ENCODE data around the gene NMRK1.
A peak's percentile ranks its signal among the peaks of the same experiment; 100 is the strongest.

Gene NMRK1

DNA sequence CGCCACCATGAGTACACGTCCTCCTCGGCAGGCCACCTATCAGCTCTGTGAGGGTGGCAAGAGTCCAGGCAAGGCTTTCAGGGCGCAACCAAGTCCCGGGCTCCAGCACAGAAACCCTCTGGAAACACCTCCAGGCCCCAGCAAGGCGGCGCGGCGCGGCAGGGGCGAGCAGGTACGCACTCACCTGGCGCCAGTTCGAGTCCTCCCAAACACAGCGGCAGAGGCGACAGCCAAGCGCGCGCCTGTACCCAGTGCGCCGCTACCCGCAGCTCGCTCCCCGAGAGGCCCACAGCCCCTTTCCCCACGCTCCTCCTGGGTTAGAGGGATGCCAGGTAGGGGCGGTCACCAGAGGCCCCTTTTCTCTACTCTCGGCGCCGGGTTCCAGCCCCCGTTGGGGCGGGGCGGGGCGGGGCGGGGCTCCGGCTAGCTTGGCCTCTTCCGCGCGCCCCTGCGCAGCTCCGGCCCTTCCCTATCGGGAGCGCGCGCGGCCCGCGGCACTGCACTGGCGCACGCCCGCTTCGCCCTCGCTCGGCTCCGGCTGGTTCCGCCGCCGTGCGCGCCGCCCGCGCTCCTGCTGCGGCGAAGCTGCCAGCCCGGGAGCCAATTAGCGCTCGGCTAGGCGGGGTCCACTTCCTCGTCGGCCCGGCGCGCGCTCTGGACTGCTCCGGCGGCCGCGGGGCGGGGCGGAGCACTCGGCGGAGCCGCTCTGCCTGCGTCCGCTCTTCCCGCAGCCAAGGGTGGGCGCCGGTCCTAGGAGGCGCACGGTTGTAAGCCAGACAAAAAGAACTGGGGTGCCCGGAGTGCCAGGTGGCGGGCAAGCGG lies at the start of gene NMRK1, which contains the start of gene OSTF1:
NMRK1 (minus strand) TSS at position 332 of the 822 bp plus-strand sequence. CDS start 5,040 bp downstream, outside the sequence.
OSTF1 (plus strand) TSS at position 691 of the 822 bp plus-strand sequence. CDS start 179 bp downstream, outside the sequence.
- DNase-seq (ENCODE audit: low read depth in 3 of 3): peak; percentile 82 to 86 (median 86)

DNA sequence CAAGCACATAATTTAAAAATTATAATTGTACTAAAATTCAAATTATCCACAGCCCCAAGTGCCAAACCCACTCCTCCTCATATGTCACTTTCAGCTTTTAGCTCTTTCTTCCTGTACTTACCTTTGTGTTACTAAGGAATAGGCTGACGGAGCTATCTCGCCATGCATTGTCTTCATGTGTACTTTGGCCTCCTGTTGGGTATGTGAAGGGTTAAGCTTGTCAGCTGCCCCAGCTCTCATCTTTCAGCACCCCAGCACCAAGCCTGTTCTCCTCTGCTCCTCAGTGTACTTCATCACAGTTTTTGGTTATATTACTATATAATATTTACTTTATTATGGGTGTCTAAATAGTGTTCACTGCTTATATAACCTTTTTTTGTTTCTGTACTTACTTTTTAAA lies 46.5 kb upstream of the NMRK1 start:
- no peak for DNase-seq (ENCODE audit: low read depth in 3 of 3)

DNA sequence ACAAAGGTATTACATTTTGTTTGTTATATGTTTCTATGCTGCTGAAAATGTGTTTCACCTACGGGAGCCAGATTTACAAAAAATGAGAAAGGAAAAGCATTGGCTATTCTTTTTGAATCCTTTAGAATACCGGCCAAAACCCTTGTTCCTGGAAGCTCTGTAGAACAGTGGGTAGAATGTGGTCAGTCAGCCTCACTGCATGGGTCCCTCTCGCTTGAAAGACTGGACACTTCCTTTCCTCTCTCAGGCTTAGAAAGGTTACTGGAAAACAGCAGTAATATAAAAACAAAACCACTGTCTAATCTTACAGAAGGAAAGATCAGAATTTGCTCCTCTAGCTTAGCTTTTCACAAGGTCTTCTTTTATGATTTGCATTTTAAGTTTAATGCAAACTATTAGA lies 45.4 kb upstream of the NMRK1 start:
- no peak for DNase-seq (ENCODE audit: low read depth in 3 of 3)

DNA sequence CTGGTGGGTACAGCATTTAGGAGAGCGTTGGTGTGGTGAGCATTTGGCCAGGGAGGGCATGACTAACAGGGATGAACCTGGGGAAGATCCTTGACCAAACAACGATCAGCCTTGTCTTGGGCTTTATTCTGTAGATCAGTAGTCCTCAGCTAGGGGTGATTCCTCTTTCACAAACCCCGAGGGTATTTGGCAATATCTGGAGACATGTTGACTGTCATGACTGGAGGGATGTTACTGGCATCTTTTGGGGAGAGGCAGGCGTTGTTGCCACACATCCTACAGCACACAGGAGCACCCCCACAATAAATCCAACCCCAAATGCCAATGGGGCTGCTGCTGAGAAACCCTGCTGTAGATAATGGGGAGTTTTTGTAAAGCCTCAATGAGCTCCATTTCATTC lies 44.3 kb upstream of the NMRK1 start:
- no peak for DNase-seq (ENCODE audit: low read depth in 3 of 3)

DNA sequence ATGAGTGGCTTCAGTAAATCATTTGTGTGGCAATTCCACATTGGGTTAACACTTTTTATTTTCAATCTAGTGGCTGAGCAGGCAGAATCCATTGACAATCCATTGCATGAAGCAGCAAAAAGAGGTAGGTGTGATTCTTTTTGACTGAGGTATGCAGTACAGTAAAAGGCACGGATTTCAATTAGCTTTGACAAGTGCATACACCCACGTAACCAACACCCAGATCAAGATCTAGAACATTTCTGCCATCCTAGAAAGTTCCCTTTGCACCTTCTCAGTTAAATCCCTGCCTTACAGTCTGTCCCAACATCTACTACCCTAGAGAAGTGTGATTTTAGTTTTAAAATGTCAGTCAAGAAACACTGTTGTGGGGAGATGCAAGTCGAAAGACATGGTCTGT lies 43.7 kb upstream of the NMRK1 start:
- no peak for DNase-seq (ENCODE audit: low read depth in 3 of 3)

DNA sequence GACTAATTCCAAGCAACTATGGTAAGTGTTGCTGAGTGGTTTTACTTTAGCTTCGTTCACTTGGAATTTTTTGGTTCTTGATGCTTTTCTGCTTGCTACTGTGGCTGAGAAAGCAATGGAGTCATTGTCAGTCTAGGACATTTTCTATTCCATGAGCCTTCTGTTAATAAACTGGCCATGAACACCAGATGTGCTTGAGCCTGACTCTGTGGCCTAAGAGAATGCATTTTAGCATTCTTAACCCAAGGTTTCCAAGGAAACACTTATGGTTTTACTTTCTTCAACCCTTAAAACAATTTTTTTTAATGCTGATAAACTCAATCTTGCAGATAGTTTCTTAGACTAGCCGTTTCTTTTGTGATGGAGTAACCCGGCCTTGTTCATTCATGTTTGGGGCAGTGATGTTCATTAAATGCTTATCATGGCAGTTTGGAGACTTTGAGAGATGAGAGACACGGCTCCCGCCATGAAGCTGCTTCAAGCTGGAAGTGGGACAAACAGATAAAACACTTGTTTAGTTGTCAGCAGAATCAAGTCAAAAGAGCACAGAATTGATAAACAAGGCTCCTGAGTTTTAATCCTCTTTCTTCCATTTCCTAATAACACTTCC lies 42.8 kb upstream of the NMRK1 start:
- no peak for DNase-seq (ENCODE audit: low read depth in 3 of 3)

DNA sequence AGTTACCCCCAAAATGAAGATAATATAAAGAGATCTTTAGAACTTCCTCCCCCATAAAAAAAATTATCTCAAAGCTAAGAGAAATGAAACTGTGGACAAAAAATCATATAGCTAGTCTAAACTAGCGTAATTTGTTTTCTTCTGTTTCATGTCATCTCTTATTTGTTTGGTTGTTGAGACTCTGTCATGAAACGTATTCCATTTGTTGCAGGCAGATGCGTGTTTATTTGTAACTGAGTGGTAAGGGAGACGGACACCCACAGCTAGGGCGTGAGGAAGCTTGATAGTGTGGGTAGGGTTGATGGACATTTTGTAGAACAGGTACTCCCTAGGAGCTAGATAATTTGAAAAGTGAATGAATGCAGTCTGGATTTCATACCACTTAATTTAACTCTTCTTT lies 42.2 kb upstream of the NMRK1 start:
- no peak for DNase-seq (ENCODE audit: low read depth in 3 of 3)

DNA sequence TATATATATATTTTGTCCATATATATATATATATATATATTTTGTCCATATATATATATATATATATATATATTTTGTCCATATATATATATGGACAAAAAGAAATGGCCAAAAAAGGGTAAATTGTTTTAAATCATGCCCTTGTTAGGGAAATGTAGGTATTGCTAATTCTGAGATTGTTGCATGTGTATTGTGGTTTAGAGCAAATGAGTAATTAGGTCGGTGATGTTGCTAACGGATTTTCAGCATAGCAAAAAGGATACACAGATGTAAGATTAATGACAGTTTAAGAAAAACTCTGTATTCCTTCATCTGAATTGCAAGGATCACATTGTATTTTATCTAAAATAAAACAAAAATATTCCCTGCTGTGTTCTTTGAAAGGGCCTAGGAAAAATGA lies 40.6 kb upstream of the NMRK1 start:
- no peak for DNase-seq (ENCODE audit: low read depth in 3 of 3)

DNA sequence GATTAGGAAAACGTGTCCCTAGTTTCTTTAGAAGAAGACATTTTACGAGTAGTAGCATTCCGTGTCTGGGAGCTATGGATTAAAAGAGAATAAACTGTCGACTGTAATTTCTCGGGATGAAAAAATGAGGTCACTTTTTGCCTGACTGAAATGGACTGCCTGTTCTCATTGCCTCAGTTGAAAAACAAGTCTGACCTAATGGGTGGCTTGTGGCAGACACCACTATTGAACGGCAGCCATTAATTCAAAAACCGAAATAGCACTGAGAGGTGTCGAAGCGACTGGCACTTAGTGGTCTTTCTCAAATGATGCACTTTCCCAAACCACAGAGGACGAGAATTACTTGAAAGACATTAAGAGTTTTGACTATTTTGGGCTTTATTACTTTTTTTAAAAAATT lies 35.7 kb upstream of the NMRK1 start:
- no peak for DNase-seq (ENCODE audit: low read depth in 3 of 3)

DNA sequence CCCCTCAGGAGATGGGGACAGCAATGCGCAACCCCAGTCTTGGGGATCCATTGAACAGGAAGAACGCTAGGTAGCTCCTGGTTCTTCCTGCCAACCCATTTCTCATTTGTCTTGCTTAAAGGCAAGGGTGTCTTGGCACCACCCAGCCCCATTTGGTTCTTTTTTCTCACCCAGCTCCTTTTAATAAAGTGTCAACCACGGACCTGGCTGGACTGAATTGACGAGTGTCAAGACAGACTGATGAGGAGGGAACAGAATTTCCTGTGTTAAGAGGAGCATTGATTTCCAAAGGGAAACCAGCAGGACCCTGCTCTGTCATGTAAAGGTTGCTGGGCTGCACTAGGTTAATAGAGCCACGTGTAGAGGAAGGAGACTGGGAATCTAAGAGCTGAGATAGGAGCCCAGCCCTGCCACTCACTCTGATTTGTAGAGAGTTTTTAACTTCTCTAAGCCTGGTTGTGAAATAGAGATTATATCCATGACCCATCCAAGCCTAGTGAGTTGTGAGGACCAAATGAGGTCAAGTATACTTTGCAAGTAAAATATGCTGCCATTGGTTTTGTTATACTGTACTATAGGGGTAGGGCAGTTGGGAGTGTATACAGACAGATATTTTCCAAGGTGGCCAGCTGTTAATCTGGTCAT lies 34.1 kb upstream of the NMRK1 start:
- DNase-seq (ENCODE audit: low read depth in 3 of 3): no peak

DNA sequence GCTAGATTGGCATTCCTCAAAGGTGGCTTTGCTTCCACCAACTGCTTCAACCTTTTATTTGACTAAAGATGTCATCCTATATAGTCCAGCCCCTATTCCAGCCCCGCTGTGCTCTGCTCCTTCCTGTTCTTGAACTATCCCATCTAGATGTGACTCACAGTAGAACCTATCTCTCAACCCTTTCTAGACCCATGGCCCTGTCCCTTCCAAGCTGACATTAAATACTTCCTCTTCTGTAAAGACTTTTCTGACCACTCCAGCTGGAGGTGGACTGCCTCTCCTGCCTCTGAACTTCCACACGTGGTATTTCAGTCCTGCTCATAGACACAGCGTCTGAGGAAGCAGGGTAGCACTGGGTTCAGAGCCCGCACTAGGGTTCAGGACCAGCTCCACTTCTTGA lies 32.7 kb upstream of the NMRK1 start:
- no peak for DNase-seq (ENCODE audit: low read depth in 3 of 3)

DNA sequence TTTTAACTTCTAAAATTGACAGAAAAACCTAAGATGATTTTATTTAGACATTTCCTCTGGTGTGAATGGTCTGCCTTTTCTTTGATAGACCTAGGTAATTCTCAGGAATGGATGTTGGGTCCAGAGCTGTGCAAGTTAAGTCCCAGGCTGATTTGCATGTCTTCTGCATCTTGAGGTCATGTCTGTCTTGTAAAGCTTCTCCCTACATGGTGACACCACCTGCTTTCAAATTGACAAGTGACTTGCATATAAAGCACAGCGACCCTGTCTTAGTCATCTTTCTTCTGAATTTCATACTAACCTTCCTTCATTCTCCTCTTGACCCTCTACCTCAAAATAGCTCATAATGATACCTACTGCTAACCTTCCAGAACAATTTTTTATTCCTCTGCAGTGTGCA lies 29.6 kb upstream of the NMRK1 start:
- no peak for DNase-seq (ENCODE audit: low read depth in 3 of 3)

DNA sequence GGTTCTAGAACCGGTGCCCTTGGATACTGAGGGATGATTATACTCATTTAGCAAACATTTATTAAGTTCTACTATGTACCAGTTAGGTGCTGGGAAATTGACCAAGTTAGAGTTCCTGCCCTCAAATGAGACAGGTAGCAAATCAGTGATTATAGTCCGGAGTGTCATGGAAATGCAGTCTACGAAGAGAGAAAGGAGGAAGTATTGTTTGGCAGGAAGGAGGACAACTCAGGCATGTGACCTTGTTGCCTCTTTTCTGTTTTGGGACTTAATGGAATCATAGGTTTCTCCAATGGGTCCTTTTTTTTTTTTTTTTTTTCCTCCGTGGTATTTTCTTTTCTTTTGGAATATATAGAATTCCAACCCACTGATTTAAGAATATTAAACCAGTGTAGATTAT lies 28.4 kb upstream of the NMRK1 start:
- no peak for DNase-seq (ENCODE audit: low read depth in 3 of 3)

DNA sequence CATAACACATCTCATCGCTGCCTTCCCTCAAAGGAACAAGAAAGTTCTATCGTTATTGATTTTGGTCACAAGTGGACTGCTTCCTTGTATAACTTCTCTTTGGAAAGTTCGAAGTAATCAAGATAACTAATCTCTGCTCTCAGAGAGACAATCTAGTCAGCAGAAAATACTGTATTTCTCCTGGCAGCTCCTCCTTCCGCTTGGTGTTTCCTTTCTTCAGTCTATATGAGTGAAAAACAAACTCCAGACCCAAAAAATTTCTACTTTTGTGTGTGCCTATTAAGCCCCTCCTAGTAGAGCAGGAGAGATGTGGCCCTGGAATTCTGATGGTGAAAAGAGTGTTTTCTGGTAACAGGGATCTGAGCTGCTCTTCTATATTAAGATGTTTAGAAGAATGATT lies 24.8 kb upstream of the NMRK1 start:
- no peak for DNase-seq (ENCODE audit: low read depth in 3 of 3)

DNA sequence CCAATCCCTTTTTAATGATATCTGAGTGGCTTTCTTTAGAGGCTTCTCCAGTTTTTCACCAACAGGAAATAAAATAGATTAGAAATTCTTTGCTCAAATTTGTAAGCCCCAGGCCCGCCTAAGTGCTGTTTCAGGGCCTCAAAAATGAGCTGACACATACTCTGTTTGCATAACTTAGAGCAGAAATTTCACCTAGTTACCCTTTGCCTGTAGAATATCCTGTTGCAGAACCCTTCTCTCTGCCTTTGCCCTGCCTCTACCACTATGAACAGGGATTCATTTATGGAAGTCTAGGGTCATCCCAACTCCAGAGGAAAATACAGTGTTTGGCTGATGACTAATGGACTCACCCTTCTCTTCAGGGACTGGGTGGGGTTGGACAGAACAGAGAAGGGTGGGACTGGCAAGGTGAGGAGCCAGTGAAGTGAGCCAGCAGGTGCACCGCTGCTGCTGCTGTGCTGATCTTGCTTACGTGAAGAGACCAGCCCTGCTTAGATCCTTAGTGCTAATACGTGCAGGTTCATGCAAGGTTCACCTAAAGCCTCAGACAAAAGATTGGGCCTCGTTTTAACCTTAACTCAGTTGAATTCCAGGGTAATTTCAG lies 23.2 kb upstream of the NMRK1 start:
- no peak for DNase-seq (ENCODE audit: low read depth in 3 of 3)

DNA sequence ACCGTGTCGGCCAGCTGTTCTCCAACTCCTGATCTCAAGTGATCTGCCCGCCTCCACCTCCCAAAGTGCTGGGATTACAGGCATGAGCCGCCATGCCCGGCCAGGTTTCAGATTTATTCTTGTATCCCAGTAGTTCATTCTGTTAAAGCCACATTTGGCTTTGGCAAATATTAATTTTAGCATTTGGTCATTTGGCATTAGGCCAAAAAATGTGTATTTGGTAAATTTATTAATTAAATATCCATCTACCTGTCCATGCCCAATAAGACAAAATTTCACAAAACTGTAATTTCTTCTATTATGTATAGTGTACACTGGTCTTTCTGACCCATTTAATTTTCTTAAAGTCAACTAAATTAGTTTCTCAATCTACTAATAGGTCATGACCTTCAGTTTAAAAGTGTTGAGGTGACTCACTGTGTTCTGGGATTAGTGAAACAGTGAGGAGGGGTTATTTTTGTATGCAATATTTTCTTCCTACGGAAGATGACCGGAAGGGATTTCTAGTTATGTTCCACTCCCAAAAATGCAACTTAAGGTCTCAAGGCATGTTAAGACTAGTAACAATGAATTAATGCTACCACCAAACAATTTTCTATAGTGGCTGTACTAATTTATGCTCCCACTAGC lies 21.4 kb upstream of the NMRK1 start:
- DNase-seq (ENCODE audit: low read depth in 3 of 3): no peak

DNA sequence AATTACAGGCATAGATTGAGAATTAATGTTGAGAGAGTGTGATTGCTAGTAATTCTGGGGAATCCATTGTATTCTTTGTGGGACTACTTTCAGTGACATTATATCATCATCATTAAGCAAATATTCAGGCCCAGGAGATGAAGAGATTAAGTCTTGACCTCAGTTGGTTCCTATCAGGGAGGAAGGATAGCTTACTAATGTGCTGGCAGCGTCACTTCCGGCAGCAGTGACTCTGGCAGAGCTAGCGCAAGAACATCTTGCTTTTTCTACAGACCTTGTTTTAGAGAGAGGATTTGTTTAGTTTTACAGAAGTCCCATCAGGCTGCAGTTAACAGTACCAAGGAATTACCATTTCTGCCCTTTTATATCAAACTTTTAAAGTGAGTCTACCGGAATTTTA lies 20.6 kb upstream of the NMRK1 start:
- no peak for DNase-seq (ENCODE audit: low read depth in 3 of 3)

DNA sequence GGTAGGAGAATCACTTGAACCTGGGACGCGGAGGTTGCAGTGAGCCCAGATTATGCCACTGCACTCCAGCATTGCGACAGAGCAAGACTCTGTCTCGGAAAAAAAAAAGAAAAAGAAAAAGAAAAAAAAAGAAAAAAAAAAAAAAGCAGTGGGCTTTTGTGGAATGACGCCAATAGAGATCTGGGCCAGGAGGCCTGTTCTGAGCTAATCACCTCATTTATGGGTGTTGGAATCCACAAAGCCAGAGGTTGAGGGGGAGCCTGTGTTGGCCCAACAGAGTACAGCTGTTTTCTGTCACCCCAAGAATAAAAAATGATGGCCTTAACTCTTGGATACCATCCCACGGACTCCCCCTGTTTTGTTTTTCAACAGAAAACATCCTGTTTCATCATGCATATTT lies 18.9 kb upstream of the NMRK1 start:
- no peak for DNase-seq (ENCODE audit: low read depth in 3 of 3)

DNA sequence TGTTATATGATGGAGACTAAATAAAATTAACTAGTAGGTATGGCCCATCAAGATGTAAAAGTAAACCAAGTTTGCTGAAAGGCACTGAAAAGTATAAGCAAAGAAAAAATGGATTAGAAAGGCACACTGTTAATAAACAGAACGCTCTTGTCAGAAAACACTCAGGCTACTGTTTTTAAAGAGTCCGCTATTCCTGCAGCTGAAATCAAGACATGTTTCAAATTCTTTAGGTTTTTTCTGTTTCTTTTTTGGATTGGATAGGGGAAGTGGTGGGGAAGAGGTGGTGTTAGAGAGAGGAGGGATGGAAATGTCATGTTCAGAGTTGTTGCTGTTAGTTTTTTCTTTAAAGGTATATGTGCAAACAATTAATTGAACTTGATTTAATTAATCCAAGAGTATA lies 17.9 kb upstream of the NMRK1 start:
- no peak for DNase-seq (ENCODE audit: low read depth in 3 of 3)

DNA sequence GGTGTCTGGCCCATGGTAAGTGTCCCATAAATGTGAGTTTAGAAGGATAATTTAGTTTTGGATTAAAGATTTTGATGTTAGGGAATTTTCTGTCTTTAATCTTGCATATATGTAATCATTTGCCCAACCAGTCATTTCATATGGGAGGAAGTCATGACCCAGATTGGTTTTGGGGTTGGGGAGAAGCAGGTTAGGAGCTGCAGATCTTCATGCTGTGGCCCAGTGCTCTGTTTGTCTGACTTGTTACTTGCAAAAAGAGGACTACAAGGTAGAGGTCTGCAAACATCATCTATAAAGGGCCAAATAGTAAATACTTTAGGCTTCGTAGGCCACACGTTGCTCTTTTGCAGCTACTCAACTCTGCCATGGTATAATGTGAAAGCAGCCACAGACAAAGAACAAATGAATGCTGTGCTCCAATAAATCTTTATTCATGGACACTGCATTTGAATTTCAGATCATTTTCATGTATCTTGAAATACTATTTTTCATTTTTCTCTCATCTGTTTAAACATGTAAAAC lies 17.1 kb upstream of the NMRK1 start:
- DNase-seq (ENCODE audit: low read depth in 3 of 3): no peak

DNA sequence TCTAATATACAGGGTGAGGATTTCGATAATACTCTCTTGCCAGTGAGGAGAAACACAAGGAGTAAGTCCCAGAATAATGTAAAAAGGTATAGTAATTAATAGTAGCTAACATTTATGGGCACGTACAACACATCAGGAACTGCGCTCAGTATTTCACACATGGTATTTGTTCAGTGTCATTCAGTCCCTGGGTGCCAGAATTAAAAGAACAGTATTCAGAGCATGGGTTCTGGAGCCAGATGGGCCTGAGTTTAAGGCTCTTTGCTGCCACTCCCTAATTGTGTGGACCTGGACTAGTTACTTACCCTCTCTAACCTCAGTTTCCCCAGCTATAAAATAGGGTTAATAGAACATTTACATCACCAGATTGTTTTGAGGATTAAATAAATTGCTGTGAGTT lies 16.7 kb upstream of the NMRK1 start:
- DNase-seq (ENCODE audit: low read depth in 3 of 3): no peak
